NCI-H1105 (cell line): Measurements from ENCODE around the gene LCT.
A peak's percentile ranks its signal among the peaks of the same experiment; 100 is the strongest.
"Not testable (repeated sequence)": the region's sequence is repeated elsewhere in the genome, so short reads cannot be mapped to it uniquely, and the experiment has no call there.

ENCODE experiments used
- DNase-seq: peaks from one replicate; lab custom pipeline; 2025; lab: John Stamatoyannopoulos, UW

The LCT gene

DNA sequence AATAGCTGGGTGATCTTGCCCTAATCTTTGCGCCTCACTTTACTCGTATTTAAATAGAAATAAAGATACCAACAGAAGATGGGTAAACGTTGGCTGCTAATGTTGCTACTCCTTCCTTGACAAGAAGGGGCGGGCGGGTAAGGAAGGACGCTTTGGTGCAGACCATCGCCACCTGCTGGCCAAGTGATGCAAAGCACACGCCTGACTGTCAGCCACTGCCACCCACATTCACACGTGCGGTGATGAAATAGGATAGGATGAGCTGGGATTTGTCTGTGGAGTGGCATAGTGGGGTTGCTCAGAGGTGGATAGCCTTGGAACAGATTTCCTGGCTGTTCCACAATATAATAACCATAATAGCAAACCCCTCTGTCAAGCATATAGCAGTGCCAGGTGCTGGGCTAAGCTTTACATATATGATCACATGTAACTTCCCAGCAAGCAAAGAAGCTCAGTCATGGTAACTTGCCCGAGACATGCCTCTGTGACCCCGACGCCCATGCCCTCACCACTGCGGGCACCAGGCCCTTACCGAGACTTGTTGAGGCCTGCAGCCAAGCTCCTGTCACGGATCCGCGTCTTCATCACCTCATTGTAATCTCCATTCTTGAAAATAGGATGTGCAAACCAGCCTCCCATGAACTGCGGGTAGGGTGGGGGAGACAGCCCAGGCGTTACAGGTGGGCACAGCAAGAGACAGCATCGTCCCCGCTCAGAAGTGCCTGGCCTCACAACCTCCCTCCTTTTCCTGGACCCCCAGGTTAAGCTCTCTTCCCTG is 39.3 kb downstream of the LCT start:
- DNase-seq, result peak; percentile 9

DNA sequence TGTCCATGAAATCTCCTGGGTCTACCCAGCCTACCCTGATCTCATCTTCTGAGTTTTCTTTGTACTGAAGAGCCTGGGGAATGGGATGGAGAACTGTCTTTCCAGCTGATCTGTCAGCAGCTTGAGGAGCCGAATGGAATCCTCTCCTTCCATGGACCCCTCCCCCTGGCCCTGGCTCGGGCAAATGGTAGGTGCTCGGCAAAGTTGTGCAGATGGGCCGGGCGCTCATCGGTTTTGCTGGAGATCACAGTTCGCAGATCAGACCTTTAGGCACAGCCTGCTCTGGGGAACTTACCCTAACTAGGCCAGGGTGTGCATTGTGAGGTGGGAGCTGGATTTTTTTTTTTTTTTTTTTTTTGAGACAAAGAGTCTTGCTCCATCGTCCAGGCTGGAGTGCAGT is 40.4 kb downstream of the LCT start:
- no peak for DNase-seq

- not testable (repeated sequence) for DNase-seq
Measured at GRCh38 chr2:135795641-135796040, 41.3 kb downstream of the LCT start.

DNA sequence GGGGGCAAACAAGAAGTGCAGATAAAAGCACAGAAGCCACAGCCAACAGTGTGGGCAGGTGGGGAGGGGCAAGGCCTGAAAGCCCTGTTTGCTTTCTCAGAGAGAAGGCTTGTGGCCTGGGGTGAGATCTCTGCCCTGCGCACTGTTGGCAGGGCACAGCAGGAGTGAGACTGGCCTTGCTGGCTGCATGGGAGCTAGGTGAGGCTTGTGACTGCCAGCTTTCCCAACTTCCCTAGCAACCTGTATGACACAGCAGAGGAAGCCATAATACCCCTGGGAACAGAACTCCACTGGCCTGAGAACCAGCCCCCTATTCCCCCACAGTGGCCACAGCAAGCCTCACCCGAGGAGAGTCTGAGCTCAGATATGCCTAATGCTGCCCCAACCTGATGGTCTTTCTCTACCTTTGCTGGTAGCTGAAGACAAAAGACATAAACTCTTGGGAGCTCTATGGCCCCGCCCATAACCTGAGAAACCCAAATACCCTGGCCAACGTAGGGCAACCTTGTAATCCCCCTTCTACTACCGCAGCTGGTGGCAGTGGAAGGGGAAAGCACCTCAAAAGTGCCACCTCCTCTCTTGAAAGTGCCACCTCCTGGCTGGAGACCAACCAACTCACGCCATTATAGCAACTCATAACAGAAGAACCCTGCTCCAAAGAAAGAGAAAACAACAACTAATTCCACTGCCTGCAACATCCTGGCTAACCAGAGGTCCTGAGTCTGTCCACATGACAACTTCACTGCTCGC is 44.4 kb downstream of the LCT start:
- DNase-seq, result no peak

- no peak for DNase-seq
Measured at GRCh38 chr2:135791418-135792190, 45.4 kb downstream of the LCT start.

GRCh38 chr2:135790423-135790822 is 46.6 kb downstream of the LCT start:
- DNase-seq, result no peak

DNA sequence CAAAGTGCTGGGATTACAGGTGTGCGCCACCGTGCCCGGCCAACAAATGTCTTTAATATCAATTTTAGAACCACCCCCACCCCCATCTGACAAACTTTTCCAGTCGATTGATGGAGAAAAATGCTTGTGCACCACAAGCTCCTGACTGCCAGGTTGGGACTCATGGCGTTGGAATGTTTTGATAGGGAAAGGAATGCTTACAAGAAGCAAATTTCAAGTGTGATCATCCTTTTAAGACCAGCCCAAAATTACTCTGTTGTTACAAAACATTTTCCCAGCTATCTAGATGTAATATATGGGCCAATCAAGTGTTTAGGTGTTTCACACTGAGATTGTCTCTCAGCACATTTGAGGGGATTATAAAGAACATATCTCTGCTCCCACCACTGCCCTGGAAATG is 50.2 kb downstream of the LCT start:
- DNase-seq, result no peak

DNA sequence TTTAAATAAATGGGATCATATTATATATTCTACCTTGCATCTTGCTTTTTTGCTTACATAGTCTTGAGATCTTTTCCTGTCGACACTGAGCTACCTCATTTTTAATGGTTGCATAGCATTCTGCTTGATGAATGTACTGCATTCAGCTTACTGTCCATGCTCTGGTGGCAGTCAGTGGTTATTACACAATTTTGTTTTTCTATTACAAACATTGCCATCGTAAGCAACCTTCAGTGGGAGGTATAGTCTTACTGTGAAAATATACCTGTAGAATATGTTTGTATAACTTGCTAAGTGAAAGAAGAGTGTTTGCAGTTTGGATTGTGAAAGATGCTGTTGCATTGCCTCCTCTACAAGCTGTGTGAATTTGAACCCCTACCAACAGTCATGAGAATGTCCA is 52.0 kb downstream of the LCT start:
- DNase-seq, result no peak

DNA sequence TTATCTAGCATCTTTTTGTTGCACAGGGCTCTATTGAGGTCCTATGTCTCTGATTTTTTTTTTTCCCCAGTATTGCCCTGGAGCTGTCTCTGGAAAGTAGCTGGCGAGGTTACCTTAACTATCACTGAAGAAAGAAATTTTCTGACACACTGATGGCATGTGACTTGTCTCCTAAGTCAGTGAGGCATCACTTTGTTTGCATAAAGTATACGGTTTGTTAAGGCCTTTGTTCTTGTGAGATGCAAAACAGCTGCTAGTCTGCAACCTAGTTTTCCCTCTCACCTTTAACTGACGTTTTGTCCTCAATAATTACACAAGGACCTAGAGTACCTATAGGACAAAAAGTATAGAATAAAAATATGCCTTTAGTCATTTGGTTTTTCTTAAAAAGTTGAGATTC is 53.5 kb downstream of the LCT start:
- DNase-seq, result no peak

GRCh38 chr2:135782231-135782630 is 54.8 kb downstream of the LCT start:
- no peak for DNase-seq

- DNase-seq, result no peak
Measured at GRCh38 chr2:135776367-135776766, 60.6 kb downstream of the LCT start.

DNA sequence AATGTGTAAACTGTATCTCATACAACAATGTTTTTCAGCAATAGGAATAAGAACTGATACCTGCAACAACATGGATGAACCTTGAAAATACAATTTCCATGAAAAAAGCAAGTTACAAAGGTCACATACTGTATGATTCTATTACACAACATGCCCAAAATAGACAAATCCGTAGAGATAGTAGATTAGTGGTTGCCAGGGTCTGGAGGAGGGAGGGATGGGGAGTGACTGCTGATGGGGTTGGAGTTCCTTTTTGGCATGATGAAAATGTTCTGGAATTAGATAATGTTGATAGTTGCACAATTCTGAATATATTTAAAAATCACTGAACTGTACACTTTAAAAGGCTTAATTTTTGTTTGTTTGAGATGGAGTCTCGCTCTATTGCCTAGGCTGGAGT is 61.6 kb downstream of the LCT start:
- no peak for DNase-seq

- DNase-seq, result no peak
Measured at GRCh38 chr2:135773917-135774316, 63.1 kb downstream of the LCT start.

- DNase-seq, result no peak
Measured at GRCh38 chr2:135773319-135773718, 63.7 kb downstream of the LCT start.

DNA sequence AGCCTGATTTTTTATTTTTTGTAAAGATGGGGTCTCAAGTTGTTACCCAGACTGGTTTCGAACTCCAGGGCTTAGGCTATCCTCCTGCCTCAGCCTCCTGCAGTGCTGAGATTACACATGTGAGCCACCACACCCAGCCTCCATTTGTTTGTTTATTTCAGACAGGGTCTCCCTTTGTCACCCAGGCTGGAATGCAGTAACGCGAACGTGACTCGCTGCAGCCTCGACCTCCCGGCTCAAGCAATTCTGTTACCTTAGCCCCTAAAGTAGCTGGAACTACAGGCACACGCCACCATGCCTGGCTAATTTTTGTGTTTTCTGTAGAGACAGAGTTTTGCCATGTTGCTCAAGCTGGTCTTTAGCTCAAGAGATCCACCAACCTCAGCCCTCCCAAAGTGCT is 68.1 kb downstream of the LCT start:
- no peak for DNase-seq

GRCh38 chr2:135762530-135762929 is 74.5 kb downstream of the LCT start:
- DNase-seq, result no peak

GRCh38 chr2:135762022-135762421 is 75.0 kb downstream of the LCT start:
- DNase-seq, result no peak

- DNase-seq, result no peak
Measured at GRCh38 chr2:135756692-135757091, 80.3 kb downstream of the LCT start.

GRCh38 chr2:135755573-135755972 is 81.4 kb downstream of the LCT start:
- no peak for DNase-seq

DNA sequence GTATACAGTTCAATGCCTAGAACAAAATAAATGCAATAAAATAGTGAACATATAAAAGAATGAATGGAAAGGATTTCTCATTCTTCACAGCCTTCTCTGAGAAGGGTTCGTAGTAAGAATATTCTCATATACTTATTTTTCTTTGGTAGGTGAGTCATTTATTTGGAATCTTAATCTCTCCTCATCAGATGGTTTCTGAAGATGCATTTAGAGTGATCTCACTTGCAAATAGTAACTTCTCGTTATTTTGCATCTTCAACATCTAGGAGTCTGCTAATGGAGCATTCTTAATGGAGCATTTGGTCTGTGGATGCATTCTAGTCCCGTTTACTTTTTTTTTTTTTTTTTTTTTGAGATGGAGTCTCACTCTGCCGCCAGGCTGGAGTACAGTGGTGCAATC is 91.4 kb downstream of the LCT start:
- DNase-seq, result no peak

- no peak for DNase-seq
Measured at GRCh38 chr2:135744760-135745314, 92.1 kb downstream of the LCT start.

DNA sequence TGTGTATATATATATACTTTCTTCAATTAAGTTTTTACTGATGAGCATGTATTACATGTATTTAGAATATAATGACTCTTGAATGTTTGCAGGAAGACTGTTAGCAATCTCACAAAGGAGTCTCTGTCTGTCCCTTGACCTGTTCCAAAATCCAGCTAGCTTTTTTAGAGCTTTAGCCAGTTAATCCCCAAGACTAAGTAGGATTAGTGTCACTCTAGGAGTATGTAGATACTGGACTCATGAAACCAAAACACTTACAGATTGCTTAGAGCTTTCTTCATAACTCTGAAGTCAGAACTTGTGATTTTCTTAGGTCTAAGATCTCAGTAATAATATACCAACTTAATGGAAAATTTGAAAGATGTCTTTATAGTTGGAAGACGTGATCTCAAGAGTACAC is 93.1 kb downstream of the LCT start:
- DNase-seq, result no peak
